GM18951 (cell line): ENCODE measurements around the gene TBC1D14.

Experiments
- POLR2A ChIP-seq: IDR thresholded peaks from 4 replicates; pipeline ENCODE4 v1.6.1; 2011; ENCODE audit warnings: mild to moderate bottlenecking; ENCODE audit not compliant: insufficient read length, insufficient read depth; ENCODE audit errors: extremely low read depth
- in situ Hi-C: fragments of 300-500 bp; cut with MboI; formaldehyde crosslinking; loops from one replicate; pipeline ENCODE4 v1.12.0; 2022; ENCODE audit warnings: low sequenced_read_pairs, mixed read lengths, inconsistent platforms; ENCODE audit not compliant: unreplicated experiment

Gene TBC1D14

GRCh38 chr4:7042503-7043283, 133.1 kb downstream of the TBC1D14 start:
- no peak for TF ChIP-seq POLR2A
- in situ Hi-C loops: loop anchor here (10.0 kb wide), 1 partner anchor 328 kb away; the partner anchor contains the start of gene BLOC1S4

GRCh38 chr4:7043284-7044136, 133.9 kb downstream of the TBC1D14 start, which contains the start of gene TADA2B:
Gene TADA2B, plus strand, starts transcription at chr4:7043372. Its CDS starts 208 bp downstream, at chr4:7043580.
- TF ChIP-seq POLR2A: peak; percentile 67
- in situ Hi-C loops: loop anchor here (10.0 kb wide), 1 partner anchor 329 kb away; the partner anchor contains the start of gene BLOC1S4

- TF ChIP-seq POLR2A: no peak
- in situ Hi-C loops: loop anchor here (10.0 kb wide), 1 partner anchor 330 kb away; the partner anchor contains the start of gene BLOC1S4
Measured at GRCh38 chr4:7044137-7044930, 134.7 kb downstream of the TBC1D14 start.

GRCh38 chr4:7045553-7045952, 135.9 kb downstream of the TBC1D14 start:
- in situ Hi-C loops: loop anchor here (10.0 kb wide), 1 partner anchor 331 kb away; the partner anchor contains the start of gene BLOC1S4

GRCh38 chr4:7045961-7046921, 136.6 kb downstream of the TBC1D14 start:
- TF ChIP-seq POLR2A: no peak
- in situ Hi-C loops: loop anchor here (10.0 kb wide), 1 partner anchor 331 kb away; the partner anchor contains the start of gene BLOC1S4

More at GRCh38 chr4:7045553-7045952, 135.9 kb downstream of the TBC1D14 start:
- TF ChIP-seq POLR2A: no peak

- in situ Hi-C loops: loop anchor here (10.0 kb wide), 1 partner anchor 332 kb away; the partner anchor contains the start of gene BLOC1S4
- no peak for TF ChIP-seq POLR2A
Measured at GRCh38 chr4:7046971-7047370, 137.3 kb downstream of the TBC1D14 start.

GRCh38 chr4:7048642-7049041, 139.0 kb downstream of the TBC1D14 start:
- in situ Hi-C loops: loop anchor here (10.0 kb wide), 1 partner anchor 334 kb away; the partner anchor contains the start of gene BLOC1S4
- TF ChIP-seq POLR2A: no peak

- no peak for TF ChIP-seq POLR2A
- in situ Hi-C loops: loop anchor here (10.0 kb wide), 1 partner anchor 334 kb away; the partner anchor contains the start of gene BLOC1S4
Measured at GRCh38 chr4:7049295-7049694, 139.7 kb downstream of the TBC1D14 start.

- in situ Hi-C loops: loop anchor here (10.0 kb wide), 1 partner anchor 335 kb away; the partner anchor contains the start of gene BLOC1S4
- no peak for TF ChIP-seq POLR2A
Measured at GRCh38 chr4:7049739-7050138, 140.1 kb downstream of the TBC1D14 start.

- in situ Hi-C loops: no loop called here
- no peak for TF ChIP-seq POLR2A
Measured at GRCh38 chr4:7050481-7051143, 141.0 kb downstream of the TBC1D14 start.

- TF ChIP-seq POLR2A: no peak
- in situ Hi-C loops: no loop called here
Measured at GRCh38 chr4:7051144-7051495, 141.5 kb downstream of the TBC1D14 start.

GRCh38 chr4:7051905-7052304, 142.3 kb downstream of the TBC1D14 start:
- in situ Hi-C loops: no loop called here
- TF ChIP-seq POLR2A: no peak
